Activated effector memory CD4-positive, alpha-beta T cell treated with Interleukin-2 at 50 U/mL for 16 hours (primary cell): ENCODE measurements around the gene BCAS1.
A peak's percentile ranks its signal among the peaks of the same experiment; 100 is the strongest.

Source experiments
- DNase-seq: peaks from one replicate; pipeline ENCODE4 v3.0.0-alpha.2; 2020

BCAS1 gene

GRCh38 chr20:53957451-53958172 is 112.8 kb downstream of the BCAS1 start:
- no peak for DNase-seq

GRCh38 chr20:53956013-53956715 is 114.2 kb downstream of the BCAS1 start:
- no peak for DNase-seq

- no peak for DNase-seq
Measured at GRCh38 chr20:53954723-53955658, 115.4 kb downstream of the BCAS1 start.

- no peak for DNase-seq
Measured at GRCh38 chr20:53952528-53953096, 117.8 kb downstream of the BCAS1 start.

- DNase-seq: no peak
Measured at GRCh38 chr20:53950578-53950977, 119.8 kb downstream of the BCAS1 start.

- no peak for DNase-seq
Measured at GRCh38 chr20:53950031-53950430, 120.4 kb downstream of the BCAS1 start.

GRCh38 chr20:53949319-53949839 is 121.0 kb downstream of the BCAS1 start:
- peak; percentile 67 for DNase-seq

GRCh38 chr20:53948383-53949318 is 121.7 kb downstream of the BCAS1 start:
- no peak for DNase-seq

GRCh38 chr20:53947501-53948195 is 122.7 kb downstream of the BCAS1 start:
- no peak for DNase-seq

- no peak for DNase-seq
Measured at GRCh38 chr20:53946106-53946505, 124.3 kb downstream of the BCAS1 start.

- DNase-seq: no peak
Measured at GRCh38 chr20:53945478-53945877, 124.9 kb downstream of the BCAS1 start.

- no peak for DNase-seq
Measured at GRCh38 chr20:53944796-53945195, 125.6 kb downstream of the BCAS1 start.

- DNase-seq: no peak
Measured at GRCh38 chr20:53943522-53944291, 126.7 kb downstream of the BCAS1 start.

GRCh38 chr20:53942973-53943372 is 127.4 kb downstream of the BCAS1 start:
- no peak for DNase-seq

GRCh38 chr20:53942472-53942816 is 128.0 kb downstream of the BCAS1 start:
- no peak for DNase-seq

GRCh38 chr20:53941680-53942471 is 128.5 kb downstream of the BCAS1 start:
- no peak for DNase-seq

- DNase-seq: no peak
Measured at GRCh38 chr20:53940907-53941545, 129.4 kb downstream of the BCAS1 start.

- no peak for DNase-seq
Measured at GRCh38 chr20:53940360-53940702, 130.1 kb downstream of the BCAS1 start.
